IPS-18c (cell line): ENCODE results near the gene CPLX1.

Experiments
- H3K4me3 ChIP-seq: 2 replicates; pipeline ENCODE4 v1.7.0; 2013; ENCODE audit warnings: low read depth, mild to moderate bottlenecking, low read length, moderate library complexity; ENCODE audit not compliant: insufficient read depth
- H3K9me3 ChIP-seq: one replicate; pipeline ENCODE4 v1.6.1; 2013; ENCODE audit warnings: mild to moderate bottlenecking, low read length, moderate library complexity; ENCODE audit not compliant: control insufficient read depth, insufficient read depth

The CPLX1 gene

GRCh38 chr4:837772-838171, 11.8 kb upstream of the CPLX1 start:
- peaks cover 6% of the 10 kb centered on the region for H3K9me3 ChIP-seq

GRCh38 chr4:836750-837301, 10.9 kb upstream of the CPLX1 start:
- peaks cover 6% of the 10 kb centered on the region for H3K9me3 ChIP-seq
- no peak overlapping the region for H3K4me3 ChIP-seq

More at GRCh38 chr4:837772-838171, 11.8 kb upstream of the CPLX1 start:
- no peak overlapping the region for H3K4me3 ChIP-seq

- Histone ChIP-seq H3K4me3 (no peak overlapping the region), H3K9me3 (peaks cover 6% of the 10 kb centered on the region)
Observed at GRCh38 chr4:836003-836511, 10.1 kb upstream of the CPLX1 start.

- Histone ChIP-seq H3K9me3 (peaks cover 6% of the 10 kb centered on the region), H3K4me3 (no peak overlapping the region)
Observed at GRCh38 chr4:835148-836002, 9.4 kb upstream of the CPLX1 start.

- Histone ChIP-seq H3K9me3 (peaks cover 6% of the 10 kb centered on the region), H3K4me3 (no peak overlapping the region)
Observed at GRCh38 chr4:834368-835147, 8.6 kb upstream of the CPLX1 start.

- Histone ChIP-seq H3K9me3 (peaks cover 6% of the 10 kb centered on the region), H3K4me3 (no peak overlapping the region)
Observed at GRCh38 chr4:833731-834367, 7.9 kb upstream of the CPLX1 start.

GRCh38 chr4:833156-833555, 7.2 kb upstream of the CPLX1 start:
- H3K4me3 ChIP-seq, result no peak overlapping the region
- H3K9me3 ChIP-seq, result peaks cover 6% of the 10 kb centered on the region

- Histone ChIP-seq H3K4me3 (no peak overlapping the region), H3K9me3 (peaks cover 3% of the 10 kb centered on the region)
Observed at GRCh38 chr4:832536-832935, 6.6 kb upstream of the CPLX1 start.

- H3K9me3 ChIP-seq, result no peaks in the 10 kb centered on the region
- no peak overlapping the region for H3K4me3 ChIP-seq
Observed at GRCh38 chr4:832108-832507, 6.2 kb upstream of the CPLX1 start.

- no peaks in the 10 kb centered on the region for H3K9me3 ChIP-seq
- no peak overlapping the region for H3K4me3 ChIP-seq
Observed at GRCh38 chr4:831483-831805, 5.5 kb upstream of the CPLX1 start.

GRCh38 chr4:830601-831482, 4.9 kb upstream of the CPLX1 start:
- no peak overlapping the region for H3K4me3 ChIP-seq

GRCh38 chr4:829761-830600, 4.1 kb upstream of the CPLX1 start:
- Histone ChIP-seq H3K9me3 (no peaks in the 10 kb centered on the region), H3K4me3 (no peak overlapping the region)

More at GRCh38 chr4:830601-831482, 4.9 kb upstream of the CPLX1 start:
- no peaks in the 10 kb centered on the region for H3K9me3 ChIP-seq

GRCh38 chr4:829291-829690, 3.4 kb upstream of the CPLX1 start:
- Histone ChIP-seq H3K9me3 (no peaks in the 10 kb centered on the region), H3K4me3 (no peak overlapping the region)

- no peaks in the 10 kb centered on the region for H3K9me3 ChIP-seq
- H3K4me3 ChIP-seq, result no peak overlapping the region
Observed at GRCh38 chr4:828641-829271, 2.8 kb upstream of the CPLX1 start.

GRCh38 chr4:827209-828081, 1.5 kb upstream of the CPLX1 start:
- H3K4me3 ChIP-seq, result no peak overlapping the region
- no peaks in the 10 kb centered on the region for H3K9me3 ChIP-seq
